T-helper 9 cell (primary cell): ENCODE measurements around the gene NFIA.

ENCODE experiments used
- DNase-seq: peaks from one replicate; pipeline ENCODE4 v3.0.0-alpha.2; 2020

The NFIA gene

GRCh38 chr1:61280452-61280851, 198.1 kb downstream of the NFIA start:
- no peak for DNase-seq

- no peak for DNase-seq
Observed at GRCh38 chr1:61282387-61282786, 200.0 kb downstream of the NFIA start.

- DNase-seq, result no peak
Observed at GRCh38 chr1:61284248-61284854, 202.0 kb downstream of the NFIA start.

GRCh38 chr1:61284936-61285335, 202.6 kb downstream of the NFIA start:
- no peak for DNase-seq

- no peak for DNase-seq
Observed at GRCh38 chr1:61285371-61285885, 203.1 kb downstream of the NFIA start.

- no peak for DNase-seq
Observed at GRCh38 chr1:61287014-61287413, 204.7 kb downstream of the NFIA start.

- no peak for DNase-seq
Observed at GRCh38 chr1:61287734-61288133, 205.4 kb downstream of the NFIA start.

GRCh38 chr1:61289232-61290098, 207.1 kb downstream of the NFIA start:
- DNase-seq, result no peak

GRCh38 chr1:61290525-61290924, 208.2 kb downstream of the NFIA start:
- DNase-seq, result no peak

- no peak for DNase-seq
Observed at GRCh38 chr1:61293197-61293596, 210.8 kb downstream of the NFIA start.

GRCh38 chr1:61293986-61294504, 211.7 kb downstream of the NFIA start:
- DNase-seq, result no peak

- DNase-seq, result no peak
Observed at GRCh38 chr1:61294930-61295329, 212.6 kb downstream of the NFIA start.

- DNase-seq, result no peak
Observed at GRCh38 chr1:61295818-61296537, 213.6 kb downstream of the NFIA start.

- DNase-seq, result no peak
Observed at GRCh38 chr1:61297887-61298286, 215.5 kb downstream of the NFIA start.

- no peak for DNase-seq
Observed at GRCh38 chr1:61299463-61299862, 217.1 kb downstream of the NFIA start.

- no peak for DNase-seq
Observed at GRCh38 chr1:61300899-61301298, 218.5 kb downstream of the NFIA start.

GRCh38 chr1:61301824-61302657, 219.7 kb downstream of the NFIA start:
- no peak for DNase-seq

- no peak for DNase-seq
Observed at GRCh38 chr1:61307422-61308142, 225.2 kb downstream of the NFIA start.

- no peak for DNase-seq
Observed at GRCh38 chr1:61310057-61310456, 227.7 kb downstream of the NFIA start.

- no peak for DNase-seq
Observed at GRCh38 chr1:61310538-61310937, 228.2 kb downstream of the NFIA start.

GRCh38 chr1:61313906-61314422, 231.6 kb downstream of the NFIA start:
- no peak for DNase-seq
